ENCODE measurements around the gene RBM42. TPM values are rescaled to one million over a fixed set of nuclear protein-coding genes. Genes with fewer than 3 reads are reported as not detected.

Gene RBM42
- polyA plus RNA-seq, 4 donors = 59.7 to 71.5 (median 64.9) TPM

- Histone ChIP-seq H3K4me3 (ENCODE audit: low read depth in 1 of 3, low read length in 3 of 3) (peak within 1 kb of the TSS; percentile 43 to 94 (median 52)), H3K4me1 (ENCODE audit: control insufficient read depth in 3 of 3, insufficient read depth in 2 of 3, low read depth in 1 of 3, low read length in 2 of 3) (peaks cover 0 to 7% (median 0%) of the 10 kb centered on the region in 3 donors), H3K27ac (ENCODE audit: low read depth in 1 of 3, low read length in 2 of 3) (peak within 1 kb of the TSS; percentile 30 to 34 (median 33)), H3K27me3 (ENCODE audit: control insufficient read depth in 3 of 3, insufficient read depth in 3 of 3, low read length in 3 of 3) (peaks cover 0 to 4% (median 0%) of the 10 kb centered on the region in 3 donors), H3K9me3 (ENCODE audit: control insufficient read depth in 2 of 2, insufficient read depth in 1 of 2, low read depth in 1 of 2, low read length in 1 of 2) (peaks cover 0 to 6% of the 10 kb centered on the region in 2 donors), H3K36me3 (ENCODE audit: control insufficient read depth in 3 of 3, insufficient read depth in 2 of 3, low read depth in 1 of 3, low read length in 3 of 3) (peaks cover 0 to 24% (median 2%) of the 10 kb centered on the region in 3 donors)
- peak; percentile 90 to 98 for DNase-seq
- 0 to 1% (median 0%) methylated on average over 42 to 47 of the region's 47 CpGs for WGBS, 3 donors
- no peak for FAIRE-seq
Measured at GRCh38 chr19:35612559-35613321, 16.1 kb upstream of the RBM42 start, which contains the start of gene HAUS5. Gene HAUS5, plus strand, starts transcription at chr19:35612735. Its CDS starts 60 bp downstream, at chr19:35612795.

- DNase-seq (no peak), FAIRE-seq (no peak)
- Histone ChIP-seq H3K4me1 (ENCODE audit: control insufficient read depth in 3 of 3, insufficient read depth in 2 of 3, low read depth in 1 of 3, low read length in 2 of 3) (peaks cover 0 to 7% (median 0%) of the 10 kb centered on the region in 3 donors), H3K9me3 (ENCODE audit: control insufficient read depth in 2 of 2, insufficient read depth in 1 of 2, low read depth in 1 of 2, low read length in 1 of 2) (no peaks in the 10 kb centered on the region), H3K4me3 (ENCODE audit: low read depth in 1 of 3, low read length in 3 of 3) (no peak overlapping the region), H3K27ac (ENCODE audit: low read depth in 1 of 3, low read length in 2 of 3) (no peak overlapping the region), H3K27me3 (ENCODE audit: control insufficient read depth in 3 of 3, insufficient read depth in 3 of 3, low read length in 3 of 3) (peaks cover 0 to 4% (median 0%) of the 10 kb centered on the region in 3 donors), H3K36me3 (ENCODE audit: control insufficient read depth in 3 of 3, insufficient read depth in 2 of 3, low read depth in 1 of 3, low read length in 3 of 3) (peaks cover 0 to 30% (median 3%) of the 10 kb centered on the region in 3 donors)
- WGBS, 3 donors = 82 to 90% (median 85%) methylated on average over 1 of the region's 1 CpG
Measured at GRCh38 chr19:35613574-35613973, 15.3 kb upstream of the RBM42 start.

GRCh38 chr19:35615036-35615435, 13.8 kb upstream of the RBM42 start:
- peaks cover 0 to 7% (median 0%) of the 10 kb centered on the region in 3 donors for H3K4me1 ChIP-seq (ENCODE audit: control insufficient read depth in 3 of 3, insufficient read depth in 2 of 3, low read depth in 1 of 3, low read length in 2 of 3)
- DNase-seq = no peak
- WGBS, 3 donors = 93 to 97% (median 95%) methylated on average over 16 to 17 of the region's 17 CpGs
- H3K27ac ChIP-seq (ENCODE audit: low read depth in 1 of 3, low read length in 2 of 3) = no peak overlapping the region
- peaks cover 0 to 4% (median 0%) of the 10 kb centered on the region in 3 donors for H3K27me3 ChIP-seq (ENCODE audit: control insufficient read depth in 3 of 3, insufficient read depth in 3 of 3, low read length in 3 of 3)
- H3K9me3 ChIP-seq (ENCODE audit: control insufficient read depth in 2 of 2, insufficient read depth in 1 of 2, low read depth in 1 of 2, low read length in 1 of 2) = no peaks in the 10 kb centered on the region
- no peak overlapping the region for H3K4me3 ChIP-seq (ENCODE audit: low read depth in 1 of 3, low read length in 3 of 3)
- peaks cover 0 to 38% (median 5%) of the 10 kb centered on the region in 3 donors for H3K36me3 ChIP-seq (ENCODE audit: control insufficient read depth in 3 of 3, insufficient read depth in 2 of 3, low read depth in 1 of 3, low read length in 3 of 3)
- no peak for FAIRE-seq

GRCh38 chr19:35618857-35619256, 10.0 kb upstream of the RBM42 start:
- 86 to 90% (median 87%) methylated on average over 7 of the region's 7 CpGs for WGBS, 3 donors
- no peak overlapping the region for H3K4me3 ChIP-seq (ENCODE audit: low read depth in 1 of 3, low read length in 3 of 3)
- no peaks in the 10 kb centered on the region for H3K9me3 ChIP-seq (ENCODE audit: control insufficient read depth in 2 of 2, insufficient read depth in 1 of 2, low read depth in 1 of 2, low read length in 1 of 2)
- H3K36me3 ChIP-seq (ENCODE audit: control insufficient read depth in 3 of 3, insufficient read depth in 2 of 3, low read depth in 1 of 3, low read length in 3 of 3) = peaks cover 0 to 61% (median 5%) of the 10 kb centered on the region in 3 donors
- no peak for DNase-seq
- no peaks in the 10 kb centered on the region for H3K27me3 ChIP-seq (ENCODE audit: control insufficient read depth in 3 of 3, insufficient read depth in 3 of 3, low read length in 3 of 3)
- H3K4me1 ChIP-seq (ENCODE audit: control insufficient read depth in 3 of 3, insufficient read depth in 2 of 3, low read depth in 1 of 3, low read length in 2 of 3) = no peaks in the 10 kb centered on the region
- H3K27ac ChIP-seq (ENCODE audit: low read depth in 1 of 3, low read length in 2 of 3) = no peak overlapping the region
- no peak for FAIRE-seq

- Histone ChIP-seq H3K4me1 (ENCODE audit: control insufficient read depth in 3 of 3, insufficient read depth in 2 of 3, low read depth in 1 of 3, low read length in 2 of 3) (no peaks in the 10 kb centered on the region), H3K36me3 (ENCODE audit: control insufficient read depth in 3 of 3, insufficient read depth in 2 of 3, low read depth in 1 of 3, low read length in 3 of 3) (peaks cover 0 to 58% (median 5%) of the 10 kb centered on the region in 3 donors), H3K9me3 (ENCODE audit: control insufficient read depth in 2 of 2, insufficient read depth in 1 of 2, low read depth in 1 of 2, low read length in 1 of 2) (no peaks in the 10 kb centered on the region), H3K27ac (ENCODE audit: low read depth in 1 of 3, low read length in 2 of 3) (no peak overlapping the region), H3K4me3 (ENCODE audit: low read depth in 1 of 3, low read length in 3 of 3) (no peak overlapping the region), H3K27me3 (ENCODE audit: control insufficient read depth in 3 of 3, insufficient read depth in 3 of 3, low read length in 3 of 3) (no peaks in the 10 kb centered on the region)
- FAIRE-seq (no peak), DNase-seq (no peak)
- WGBS, 3 donors = 96 to 98% (median 98%) methylated on average over 10 to 12 of the region's 12 CpGs
Measured at GRCh38 chr19:35619290-35619923, 9.4 kb upstream of the RBM42 start.

- no peaks in the 10 kb centered on the region for H3K9me3 ChIP-seq (ENCODE audit: control insufficient read depth in 2 of 2, insufficient read depth in 1 of 2, low read depth in 1 of 2, low read length in 1 of 2)
- FAIRE-seq (no peak), DNase-seq (no peak)
- peaks cover 0 to 53% (median 5%) of the 10 kb centered on the region in 3 donors for H3K36me3 ChIP-seq (ENCODE audit: control insufficient read depth in 3 of 3, insufficient read depth in 2 of 3, low read depth in 1 of 3, low read length in 3 of 3)
- no peak overlapping the region for H3K4me3 ChIP-seq (ENCODE audit: low read depth in 1 of 3, low read length in 3 of 3)
- H3K4me1 ChIP-seq (ENCODE audit: control insufficient read depth in 3 of 3, insufficient read depth in 2 of 3, low read depth in 1 of 3, low read length in 2 of 3) = no peaks in the 10 kb centered on the region
- no peaks in the 10 kb centered on the region for H3K27me3 ChIP-seq (ENCODE audit: control insufficient read depth in 3 of 3, insufficient read depth in 3 of 3, low read length in 3 of 3)
- WGBS, 3 donors = 91 to 92% (median 91%) methylated on average over 13 to 17 of the region's 17 CpGs
- H3K27ac ChIP-seq (ENCODE audit: low read depth in 1 of 3, low read length in 2 of 3) = no peak overlapping the region
Measured at GRCh38 chr19:35620001-35620400, 8.8 kb upstream of the RBM42 start.

GRCh38 chr19:35621708-35622107, 7.1 kb upstream of the RBM42 start:
- FAIRE-seq (no peak), DNase-seq (no peak)
- H3K36me3 ChIP-seq (ENCODE audit: control insufficient read depth in 3 of 3, insufficient read depth in 2 of 3, low read depth in 1 of 3, low read length in 3 of 3) = peaks cover 0 to 48% (median 5%) of the 10 kb centered on the region in 3 donors
- H3K4me3 ChIP-seq (ENCODE audit: low read depth in 1 of 3, low read length in 3 of 3) = no peak overlapping the region
- no peaks in the 10 kb centered on the region for H3K9me3 ChIP-seq (ENCODE audit: control insufficient read depth in 2 of 2, insufficient read depth in 1 of 2, low read depth in 1 of 2, low read length in 1 of 2)
- no peaks in the 10 kb centered on the region for H3K4me1 ChIP-seq (ENCODE audit: control insufficient read depth in 3 of 3, insufficient read depth in 2 of 3, low read depth in 1 of 3, low read length in 2 of 3)
- H3K27me3 ChIP-seq (ENCODE audit: control insufficient read depth in 3 of 3, insufficient read depth in 3 of 3, low read length in 3 of 3) = no peaks in the 10 kb centered on the region
- no peak overlapping the region for H3K27ac ChIP-seq (ENCODE audit: low read depth in 1 of 3, low read length in 2 of 3)
- 94 to 96% (median 96%) methylated on average over 9 of the region's 9 CpGs for WGBS, 3 donors

GRCh38 chr19:35622750-35623149, 6.1 kb upstream of the RBM42 start:
- H3K4me3 ChIP-seq (ENCODE audit: low read depth in 1 of 3, low read length in 3 of 3) = no peak overlapping the region
- FAIRE-seq (no peak), DNase-seq (no peak)
- no peaks in the 10 kb centered on the region for H3K27me3 ChIP-seq (ENCODE audit: control insufficient read depth in 3 of 3, insufficient read depth in 3 of 3, low read length in 3 of 3)
- no peaks in the 10 kb centered on the region for H3K4me1 ChIP-seq (ENCODE audit: control insufficient read depth in 3 of 3, insufficient read depth in 2 of 3, low read depth in 1 of 3, low read length in 2 of 3)
- 90 to 97% (median 92%) methylated on average over 11 to 13 of the region's 13 CpGs for WGBS, 3 donors
- no peak overlapping the region for H3K27ac ChIP-seq (ENCODE audit: low read depth in 1 of 3, low read length in 2 of 3)
- peaks cover 0 to 39% (median 4%) of the 10 kb centered on the region in 3 donors for H3K36me3 ChIP-seq (ENCODE audit: control insufficient read depth in 3 of 3, insufficient read depth in 2 of 3, low read depth in 1 of 3, low read length in 3 of 3)
- no peaks in the 10 kb centered on the region for H3K9me3 ChIP-seq (ENCODE audit: control insufficient read depth in 2 of 2, insufficient read depth in 1 of 2, low read depth in 1 of 2, low read length in 1 of 2)
